ENCODE measurements around the gene ARHGAP45.
A peak's percentile ranks its signal among the peaks of the same experiment; 100 is the strongest.

Gene ARHGAP45

GRCh38 chr19:1091544-1092175 is 24.7 kb downstream of the ARHGAP45 start:
- WGBS (ENCODE audit: insufficient coverage), result 95% methylated on average over 21 of the region's 27 CpGs
- ChIA-PET POLR2A (no interaction called here), CTCF (interaction anchor here (1.0 to 7.1 kb wide), 2 partner anchors 10 to 25 kb away, joined by 3 to 34 read pairs; partner anchors contain the start of gene ARHGAP45)
- peaks cover 2 to 56% (median 50%) of the 10 kb centered on the region in 4 experiments for H3K4me1 ChIP-seq (ENCODE audit: control extremely low read depth in 1 of 4, control insufficient read depth in 4 of 4, insufficient read depth in 4 of 4, low read length in 3 of 4)
- H3K36me3 ChIP-seq (ENCODE audit: control insufficient read depth in 4 of 4, insufficient read depth in 4 of 4, low read length in 3 of 4), result peaks cover 3 to 45% (median 25%) of the 10 kb centered on the region in 4 experiments
- no peak overlapping the region for H3K27ac ChIP-seq (ENCODE audit: insufficient read depth in 1 of 2, low read depth in 1 of 2, low read length in 2 of 2, poor library complexity in 1 of 2, severe bottlenecking in 2 of 2)
- no peaks in the 10 kb centered on the region for H3K27me3 ChIP-seq (replicated peaks in 2 of 5; ENCODE audit: control insufficient read depth in 4 of 5, insufficient read depth in 5 of 5, low read length in 4 of 5)
- no peak overlapping the region for H3K4me3 ChIP-seq (ENCODE audit: control insufficient read depth in 1 of 7, extremely low read depth in 1 of 7, insufficient read depth in 4 of 7, low read depth in 2 of 7, low read length in 6 of 7)
- no peak for DNase-seq
- H3K9me3 ChIP-seq (ENCODE audit: control extremely low read depth in 1 of 5, control insufficient read depth in 4 of 5, insufficient read depth in 2 of 5, low read depth in 1 of 5, low read length in 4 of 5), result no peaks in the 10 kb centered on the region

GRCh38 chr19:1093330-1093729 is 26.4 kb downstream of the ARHGAP45 start:
- H3K9me3 ChIP-seq (ENCODE audit: control extremely low read depth in 1 of 5, control insufficient read depth in 4 of 5, insufficient read depth in 2 of 5, low read depth in 1 of 5, low read length in 4 of 5), result no peaks in the 10 kb centered on the region
- ChIA-PET CTCF (interaction anchor here (1.1 to 1.3 kb wide), 2 partner anchors 13 to 26 kb away, joined by 3 to 4 read pairs; partner anchors contain the start of gene ARHGAP45), POLR2A (interaction anchor here (0.7 kb wide), 1 partner anchor 17 kb away, joined by 3 read pairs; no protein-coding TSS in a partner anchor)
- H3K36me3 ChIP-seq (ENCODE audit: control insufficient read depth in 4 of 4, insufficient read depth in 4 of 4, low read length in 3 of 4), result peaks cover 3 to 42% (median 24%) of the 10 kb centered on the region in 4 experiments
- H3K27ac ChIP-seq (ENCODE audit: insufficient read depth in 1 of 2, low read depth in 1 of 2, low read length in 2 of 2, poor library complexity in 1 of 2, severe bottlenecking in 2 of 2), result no peak overlapping the region
- WGBS (ENCODE audit: insufficient coverage), result 97% methylated on average over 12 of the region's 15 CpGs
- peaks cover 0 to 39% (median 37%) of the 10 kb centered on the region in 4 experiments for H3K4me1 ChIP-seq (ENCODE audit: control extremely low read depth in 1 of 4, control insufficient read depth in 4 of 4, insufficient read depth in 4 of 4, low read length in 3 of 4)
- no peaks in the 10 kb centered on the region for H3K27me3 ChIP-seq (replicated peaks in 2 of 5; ENCODE audit: control insufficient read depth in 4 of 5, insufficient read depth in 5 of 5, low read length in 4 of 5)
- no peak for DNase-seq
- H3K4me3 ChIP-seq (ENCODE audit: control insufficient read depth in 1 of 7, extremely low read depth in 1 of 7, insufficient read depth in 4 of 7, low read depth in 2 of 7, low read length in 6 of 7), result peak overlapping the region in 2 of 7 experiments; percentile 93

- H3K36me3 ChIP-seq (ENCODE audit: control insufficient read depth in 4 of 4, insufficient read depth in 4 of 4, low read length in 3 of 4), result peaks cover 3 to 36% (median 23%) of the 10 kb centered on the region in 4 experiments
- peaks cover 0 to 36% (median 32%) of the 10 kb centered on the region in 4 experiments for H3K4me1 ChIP-seq (ENCODE audit: control extremely low read depth in 1 of 4, control insufficient read depth in 4 of 4, insufficient read depth in 4 of 4, low read length in 3 of 4)
- WGBS (ENCODE audit: insufficient coverage), result 92% methylated on average over 26 of the region's 32 CpGs
- H3K27me3 ChIP-seq (replicated peaks in 2 of 5; ENCODE audit: control insufficient read depth in 4 of 5, insufficient read depth in 5 of 5, low read length in 4 of 5), result no peaks in the 10 kb centered on the region
- no peaks in the 10 kb centered on the region for H3K9me3 ChIP-seq (ENCODE audit: control extremely low read depth in 1 of 5, control insufficient read depth in 4 of 5, insufficient read depth in 2 of 5, low read depth in 1 of 5, low read length in 4 of 5)
- H3K27ac ChIP-seq (ENCODE audit: insufficient read depth in 1 of 2, low read depth in 1 of 2, low read length in 2 of 2, poor library complexity in 1 of 2, severe bottlenecking in 2 of 2), result peak overlapping the region; percentile 40 to 86
- peak overlapping the region; percentile 67 to 93 (median 84) for H3K4me3 ChIP-seq (ENCODE audit: control insufficient read depth in 1 of 7, extremely low read depth in 1 of 7, insufficient read depth in 4 of 7, low read depth in 2 of 7, low read length in 6 of 7)
- ChIA-PET POLR2A (interaction anchor here (0.7 to 1.2 kb wide), 2 partner anchors 18 to 159 kb away, joined by 3 read pairs; no protein-coding TSS in a partner anchor), CTCF (interaction anchor here (1.1 to 1.3 kb wide), 2 partner anchors 13 to 27 kb away, joined by 3 to 4 read pairs; partner anchors contain the start of gene ARHGAP45)
- no peak for DNase-seq
Observed at GRCh38 chr19:1093811-1094553, 27.0 kb downstream of the ARHGAP45 start.

GRCh38 chr19:1094655-1094977 is 27.6 kb downstream of the ARHGAP45 start:
- H3K27me3 ChIP-seq (replicated peaks in 2 of 5; ENCODE audit: control insufficient read depth in 4 of 5, insufficient read depth in 5 of 5, low read length in 4 of 5), result no peaks in the 10 kb centered on the region
- DNase-seq, result no peak
- ChIA-PET CTCF (interaction anchor here (1.3 kb wide), 1 partner anchor 14 kb away, joined by 4 read pairs; no protein-coding TSS in a partner anchor), POLR2A (interaction anchor here (1.2 kb wide), 1 partner anchor 159 kb away, joined by 3 read pairs; no protein-coding TSS in a partner anchor)
- H3K4me3 ChIP-seq (ENCODE audit: control insufficient read depth in 1 of 7, extremely low read depth in 1 of 7, insufficient read depth in 4 of 7, low read depth in 2 of 7, low read length in 6 of 7), result peak overlapping the region; percentile 67 to 93 (median 84)
- peaks cover 3 to 30% (median 20%) of the 10 kb centered on the region in 4 experiments for H3K36me3 ChIP-seq (ENCODE audit: control insufficient read depth in 4 of 4, insufficient read depth in 4 of 4, low read length in 3 of 4)
- H3K4me1 ChIP-seq (ENCODE audit: control extremely low read depth in 1 of 4, control insufficient read depth in 4 of 4, insufficient read depth in 4 of 4, low read length in 3 of 4), result peaks cover 0 to 35% (median 29%) of the 10 kb centered on the region in 4 experiments
- H3K27ac ChIP-seq (ENCODE audit: insufficient read depth in 1 of 2, low read depth in 1 of 2, low read length in 2 of 2, poor library complexity in 1 of 2, severe bottlenecking in 2 of 2), result peak overlapping the region; percentile 40 to 86
- WGBS (ENCODE audit: insufficient coverage), result 0% methylated on average over 18 of the region's 19 CpGs
- H3K9me3 ChIP-seq (ENCODE audit: control extremely low read depth in 1 of 5, control insufficient read depth in 4 of 5, insufficient read depth in 2 of 5, low read depth in 1 of 5, low read length in 4 of 5), result no peaks in the 10 kb centered on the region

GRCh38 chr19:1094978-1095701 is 28.2 kb downstream of the ARHGAP45 start, which contains the start of gene POLR2E:
Gene POLR2E (minus strand): TSS chr19:1095375. CDS start chr19:1095315, 60 bp downstream.
- peaks cover 3 to 28% (median 20%) of the 10 kb centered on the region in 4 experiments for H3K36me3 ChIP-seq (ENCODE audit: control insufficient read depth in 4 of 4, insufficient read depth in 4 of 4, low read length in 3 of 4)
- POLR2A ChIA-PET, result interaction anchor here (1.2 kb wide), 1 partner anchor 158 kb away, joined by 3 read pairs; no protein-coding TSS in a partner anchor
- peak within 1 kb of the TSS; percentile 67 to 93 (median 84) for H3K4me3 ChIP-seq (ENCODE audit: control insufficient read depth in 1 of 7, extremely low read depth in 1 of 7, insufficient read depth in 4 of 7, low read depth in 2 of 7, low read length in 6 of 7)
- CTCF ChIA-PET, result interaction anchor here (1.7 kb wide), 1 partner anchor 9 kb away, joined by 4 read pairs; no protein-coding TSS in a partner anchor
- H3K27ac ChIP-seq (ENCODE audit: insufficient read depth in 1 of 2, low read depth in 1 of 2, low read length in 2 of 2, poor library complexity in 1 of 2, severe bottlenecking in 2 of 2), result peak within 1 kb of the TSS; percentile 40 to 86
- no peaks in the 10 kb centered on the region for H3K9me3 ChIP-seq (ENCODE audit: control extremely low read depth in 1 of 5, control insufficient read depth in 4 of 5, insufficient read depth in 2 of 5, low read depth in 1 of 5, low read length in 4 of 5)
- no peaks in the 10 kb centered on the region for H3K27me3 ChIP-seq (replicated peaks in 2 of 5; ENCODE audit: control insufficient read depth in 4 of 5, insufficient read depth in 5 of 5, low read length in 4 of 5)
- 0% methylated on average over 62 of the region's 81 CpGs for WGBS (ENCODE audit: insufficient coverage)
- H3K4me1 ChIP-seq (ENCODE audit: control extremely low read depth in 1 of 4, control insufficient read depth in 4 of 4, insufficient read depth in 4 of 4, low read length in 3 of 4), result peaks cover 0 to 36% (median 29%) of the 10 kb centered on the region in 4 experiments
- peak; percentile 96 to 99 (median 98) for DNase-seq

GRCh38 chr19:1097810-1098176 is 30.8 kb downstream of the ARHGAP45 start:
- no peak for DNase-seq
- CTCF ChIA-PET, result interaction anchor here (0.8 kb wide), 1 partner anchor 13 kb away, joined by 3 read pairs; no protein-coding TSS in a partner anchor

More at GRCh38 chr19:1097810-1098176, 30.8 kb downstream of the ARHGAP45 start:
- H3K27ac ChIP-seq (ENCODE audit: insufficient read depth in 1 of 2, low read depth in 1 of 2, low read length in 2 of 2, poor library complexity in 1 of 2, severe bottlenecking in 2 of 2), result no peak overlapping the region
- no peak overlapping the region for H3K4me3 ChIP-seq (ENCODE audit: control insufficient read depth in 1 of 7, extremely low read depth in 1 of 7, insufficient read depth in 4 of 7, low read depth in 2 of 7, low read length in 6 of 7)
- no peaks in the 10 kb centered on the region for H3K9me3 ChIP-seq (ENCODE audit: control extremely low read depth in 1 of 5, control insufficient read depth in 4 of 5, insufficient read depth in 2 of 5, low read depth in 1 of 5, low read length in 4 of 5)
- H3K4me1 ChIP-seq (ENCODE audit: control extremely low read depth in 1 of 4, control insufficient read depth in 4 of 4, insufficient read depth in 4 of 4, low read length in 3 of 4), result peaks cover 4 to 53% (median 50%) of the 10 kb centered on the region in 4 experiments
- 100% methylated on average over 7 of the region's 7 CpGs for WGBS (ENCODE audit: insufficient coverage)
- H3K27me3 ChIP-seq (replicated peaks in 2 of 5; ENCODE audit: control insufficient read depth in 4 of 5, insufficient read depth in 5 of 5, low read length in 4 of 5), result no peaks in the 10 kb centered on the region
- POLR2A ChIA-PET, result no interaction called here
- H3K36me3 ChIP-seq (ENCODE audit: control insufficient read depth in 4 of 4, insufficient read depth in 4 of 4, low read length in 3 of 4), result peaks cover 0 to 11% (median 6%) of the 10 kb centered on the region in 4 experiments
